HEK293T (cell line): ENCODE results near the gene CD3D.

Experiments
- ARNT ChIP-seq: fragments of 450-650 bp; IDR thresholded peaks from 2 replicates; pipeline ENCODE4 v1.6.1; 2017; ENCODE audit warnings: mild to moderate bottlenecking
- BHLHE40 ChIP-seq: fragments of 450-650 bp; IDR thresholded peaks from 2 replicates; pipeline ENCODE4 v1.6.1; 2016; ENCODE audit warnings: mild to moderate bottlenecking, moderate library complexity, borderline replicate concordance
- CTBP1 ChIP-seq: fragments of 450-650 bp; IDR thresholded peaks from 2 replicates; pipeline ENCODE4 v1.6.1; 2016; ENCODE audit warnings: borderline replicate concordance
- FOXA1 ChIP-seq: fragments of 450-650 bp; IDR thresholded peaks from 2 replicates; pipeline ENCODE4 v1.6.1; 2016; ENCODE audit warnings: mild to moderate bottlenecking
- FOXM1 ChIP-seq: fragments of 450-650 bp; IDR thresholded peaks from 2 replicates; pipeline ENCODE4 v1.6.1; 2017; ENCODE audit warnings: mild to moderate bottlenecking, borderline replicate concordance
- HDGF ChIP-seq: fragments of 450-650 bp; IDR thresholded peaks from 2 replicates; pipeline ENCODE4 v1.6.1; 2017; ENCODE audit warnings: antibody characterized with exemption, borderline replicate concordance
- L3MBTL2 ChIP-seq: fragments of 450-650 bp; conservative IDR thresholded peaks from 2 replicates; pipeline ENCODE4 v1.6.1; 2016; ENCODE audit warnings: mild to moderate bottlenecking
- NFRKB ChIP-seq: fragments of 450-650 bp; IDR thresholded peaks from 2 replicates; pipeline ENCODE4 v1.6.1; 2016; ENCODE audit warnings: mild to moderate bottlenecking, moderate library complexity
- SP1 ChIP-seq: fragments of 450-650 bp; IDR thresholded peaks from 2 replicates; pipeline ENCODE4 v1.6.1; 2017
- SUZ12 ChIP-seq: fragments of 450-650 bp; IDR thresholded peaks from 2 replicates; pipeline ENCODE4 v1.6.1; 2016; ENCODE audit warnings: mild to moderate bottlenecking
- TARDBP ChIP-seq: fragments of 450-650 bp; IDR thresholded peaks from 2 replicates; pipeline ENCODE4 v1.6.1; 2016
- ZNF384 ChIP-seq: fragments of 450-650 bp; IDR thresholded peaks from 2 replicates; pipeline ENCODE4 v1.6.1; 2016

DNA sequence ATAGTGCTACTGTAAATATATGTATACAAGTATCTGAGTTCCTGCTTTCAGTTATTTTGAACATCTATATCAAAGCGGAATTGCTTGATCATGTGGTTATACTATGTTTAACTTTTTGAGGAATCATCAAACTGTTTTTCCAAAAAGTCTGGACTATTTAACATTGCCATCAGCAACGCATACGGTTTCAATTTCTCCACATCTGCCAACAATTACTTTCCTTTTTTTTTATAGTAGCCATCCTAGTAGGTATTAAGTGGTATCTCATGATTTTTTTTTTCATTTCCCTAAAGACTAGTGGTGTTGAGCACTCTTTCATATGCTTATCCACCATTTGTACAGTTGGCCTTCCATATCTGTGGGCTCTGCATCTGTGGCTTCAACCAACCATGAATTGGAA, 15.6 kb upstream of the CD3D start:
- no peak for TF ChIP-seq ARNT
- TF ChIP-seq SP1 = no peak
- no peak for TF ChIP-seq FOXA1
- no peak for TF ChIP-seq CTBP1
- no peak for TF ChIP-seq TARDBP
- no peak for TF ChIP-seq ZNF384
- TF ChIP-seq BHLHE40 = no peak
- no peak for TF ChIP-seq NFRKB
- TF ChIP-seq HDGF = no peak
- TF ChIP-seq SUZ12 = no peak
- no peak for TF ChIP-seq L3MBTL2
- TF ChIP-seq FOXM1 = no peak
